Neuronal stem cell (in vitro differentiated cells): Measurements from ENCODE around the gene LRRC37A3.
"Not testable (repeated sequence)": the region's sequence is repeated elsewhere in the genome, so short reads cannot be mapped to it uniquely, and the experiment has no call there.

Experiments
- DNase-seq: peaks from one replicate; pipeline ENCODE4 v3.0.0-alpha.2; 2013; ENCODE audit warnings: low spot score
- H2AFZ ChIP-seq: one replicate; pipeline ENCODE4 v1.6.1; 2013; ENCODE audit warnings: mild to moderate bottlenecking, low read length, inconsistent platforms
- H2AK5ac ChIP-seq: 2 replicates; pipeline ENCODE4 v1.6.1; 2013; ENCODE audit warnings: low read depth, mild to moderate bottlenecking, inconsistent platforms, low read length, moderate library complexity, mixed read lengths
- H2BK120ac ChIP-seq: 2 replicates; pipeline ENCODE4 v1.6.1; 2013; ENCODE audit warnings: low read depth, mild to moderate bottlenecking, inconsistent platforms, low read length, moderate library complexity, mixed read lengths
- H2BK12ac ChIP-seq: one replicate; pipeline ENCODE4 v1.6.1; 2013; ENCODE audit warnings: low read length, inconsistent platforms
- H2BK15ac ChIP-seq: 2 replicates; pipeline ENCODE4 v1.6.1; 2013; ENCODE audit warnings: mild to moderate bottlenecking, low read length, inconsistent platforms, mixed read lengths
- H2BK5ac ChIP-seq: one replicate; pipeline ENCODE4 v1.6.1; 2013; ENCODE audit warnings: inconsistent platforms, mild to moderate bottlenecking, low read length, moderate library complexity
- H3K14ac ChIP-seq: one replicate; pipeline ENCODE4 v1.6.1; 2013; ENCODE audit warnings: low read length, inconsistent platforms
- H3K18ac ChIP-seq: 2 replicates; pipeline ENCODE4 v1.6.1; 2013; ENCODE audit warnings: low read length, inconsistent platforms
- H3K23ac ChIP-seq: 2 replicates; pipeline ENCODE4 v1.6.1; 2013; ENCODE audit warnings: low read depth, mild to moderate bottlenecking, mixed read lengths, low read length, inconsistent platforms; ENCODE audit not compliant: poor library complexity
- H3K27ac ChIP-seq: replicated peaks from 3 replicates; pipeline ENCODE4 v1.5.1; 2013; ENCODE audit warnings: low read length, inconsistent platforms
- H3K27me3 ChIP-seq, 3 experiments: 2 replicates each; pipeline ENCODE4 v1.6.1; 2013; ENCODE audit warnings: low read length in 3 of 3, mild to moderate bottlenecking in 2 of 3, inconsistent platforms in 1 of 3, low read depth in 1 of 3, mixed read lengths in 1 of 3, moderate library complexity in 1 of 3; ENCODE audit not compliant: control insufficient read depth in 3 of 3, insufficient read depth in 3 of 3
- H3K36me3 ChIP-seq, 2 donors: replicated peaks in 1 of 2; 2 replicates each; pipeline ENCODE4 v1.6.1; 2013; ENCODE audit warnings: low read length in 2 of 2; ENCODE audit not compliant: control insufficient read depth in 2 of 2, insufficient read depth in 2 of 2
- H3K4ac ChIP-seq: 2 replicates; pipeline ENCODE4 v1.6.1; 2013; ENCODE audit warnings: inconsistent platforms, mild to moderate bottlenecking, low read length, moderate library complexity
- H3K4me1 ChIP-seq, 2 donors: 1 replicate in 1 of 2; 2 replicates in 1 of 2; pipeline ENCODE4 v1.6.1; 2013; ENCODE audit warnings: low read length in 2 of 2, low read depth in 1 of 2; ENCODE audit not compliant: control insufficient read depth in 2 of 2, insufficient read depth in 1 of 2
- H3K4me2 ChIP-seq: one replicate; pipeline ENCODE4 v1.6.1; 2013; ENCODE audit warnings: mild to moderate bottlenecking, low read length, inconsistent platforms; ENCODE audit not compliant: insufficient read depth, poor library complexity, severe bottlenecking
- H3K4me3 ChIP-seq, 2 donors: 2 replicates each; pipeline ENCODE4 v1.5.1; 2013; ENCODE audit warnings: low read length in 2 of 2, mild to moderate bottlenecking in 2 of 2, inconsistent platforms in 1 of 2, moderate library complexity in 1 of 2
- H3K79me1 ChIP-seq: one replicate; pipeline ENCODE4 v1.6.1; 2013; ENCODE audit warnings: low read depth, mild to moderate bottlenecking, inconsistent platforms, low read length, moderate library complexity
- H3K9ac ChIP-seq: one replicate; pipeline ENCODE4 v1.6.1; 2013; ENCODE audit warnings: mild to moderate bottlenecking, low read depth, low read length, inconsistent platforms; ENCODE audit not compliant: poor library complexity
- H3K9me3 ChIP-seq, 2 donors: replicated peaks in 1 of 2; 2 replicates each; pipeline versions ENCODE3 to v1.6.1; 2013; ENCODE audit warnings: low read length in 2 of 2, mild to moderate bottlenecking in 2 of 2, inconsistent platforms in 1 of 2, low read depth in 1 of 2, mixed read lengths in 1 of 2, moderate library complexity in 1 of 2; ENCODE audit not compliant: control insufficient read depth in 2 of 2, insufficient read depth in 1 of 2
- H4K8ac ChIP-seq: one replicate; pipeline ENCODE4 v1.6.1; 2013; ENCODE audit warnings: low read depth, mild to moderate bottlenecking, inconsistent platforms, low read length, moderate library complexity
- H4K91ac ChIP-seq: one replicate; pipeline ENCODE4 v1.6.1; 2013; ENCODE audit warnings: low read length, low read depth, mild to moderate bottlenecking, inconsistent platforms; ENCODE audit not compliant: poor library complexity
- WGBS, 2 donors: extraction: QIAGEN DNeasy Blood & Tissue Kit; methylation state at CpG; one replicate each; pipeline ENCODE4 v1.1.7; 2013; ENCODE audit warnings: missing lambda C conversion rate in 2 of 2, mixed read lengths in 1 of 2; ENCODE audit not compliant: insufficient read length in 2 of 2, insufficient replicate concordance in 1 of 2; ENCODE audit errors: extremely low coverage in 2 of 2; 5-methylcytosine and 5-hydroxymethylcytosine counted together

The LRRC37A3 gene

DNA sequence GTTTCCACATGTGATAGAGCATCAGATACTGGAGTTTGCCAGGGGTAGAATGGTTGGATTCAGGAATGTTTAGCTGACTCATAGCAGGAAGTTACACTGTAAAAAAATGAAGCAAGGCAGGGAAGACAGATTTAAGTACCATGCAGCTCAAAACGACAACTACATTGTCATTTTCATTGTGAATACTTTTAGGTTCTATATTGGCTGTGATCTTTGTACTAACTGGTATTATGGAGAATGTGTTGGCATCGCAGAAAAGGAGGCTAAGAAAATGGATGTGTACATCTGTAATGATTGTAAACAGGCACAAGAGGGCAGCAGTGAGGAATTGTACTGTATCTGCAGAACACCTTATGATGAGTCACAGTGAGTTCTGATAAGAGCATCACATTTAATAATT lies 8.2 kb upstream of the LRRC37A3 start:
- not testable (repeated sequence) for H3K23ac ChIP-seq, H2BK12ac ChIP-seq, H3K4me2 ChIP-seq, H3K4me3 ChIP-seq, H3K27me3 ChIP-seq, DNase-seq, H4K91ac ChIP-seq, H3K18ac ChIP-seq, H3K36me3 ChIP-seq, H2AK5ac ChIP-seq, H3K14ac ChIP-seq, H4K8ac ChIP-seq, H3K79me1 ChIP-seq, H3K9ac ChIP-seq, H3K9me3 ChIP-seq, H2BK120ac ChIP-seq, H2BK15ac ChIP-seq, H3K27ac ChIP-seq, H3K4me1 ChIP-seq, H3K4ac ChIP-seq, H2BK5ac ChIP-seq
- no CpG with 5 or more reads among the region's 2 CpGs for WGBS, 2 donors
- H2AFZ ChIP-seq = peak overlapping the region; percentile 11

DNA sequence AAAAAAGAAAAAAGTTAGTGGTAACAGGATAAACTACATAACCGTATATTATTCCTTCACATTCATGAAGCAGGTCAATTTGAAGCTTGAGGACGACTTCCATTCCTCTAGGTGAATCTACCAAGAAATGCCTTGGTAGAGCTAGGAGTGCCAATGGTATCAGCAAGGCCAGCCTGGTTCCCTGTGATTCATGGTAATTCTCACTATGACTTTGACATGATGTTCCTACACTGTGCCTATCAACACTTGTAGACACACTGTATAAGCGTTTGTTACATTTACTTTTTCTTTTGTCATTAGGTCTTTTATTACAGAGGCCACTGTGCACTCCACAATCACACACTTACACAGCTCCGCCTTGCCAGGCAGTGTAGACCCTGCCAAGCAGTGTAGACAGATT lies 7.2 kb upstream of the LRRC37A3 start:
- not testable (repeated sequence) for H3K9me3 ChIP-seq, H3K27me3 ChIP-seq, H3K4me1 ChIP-seq, H3K79me1 ChIP-seq, DNase-seq, H4K8ac ChIP-seq, H3K4me2 ChIP-seq, H2AK5ac ChIP-seq, H2BK5ac ChIP-seq, H4K91ac ChIP-seq, H3K9ac ChIP-seq, H3K4ac ChIP-seq, H3K4me3 ChIP-seq, H3K18ac ChIP-seq, H2BK120ac ChIP-seq, H3K14ac ChIP-seq, H2BK15ac ChIP-seq, H3K27ac ChIP-seq, H3K36me3 ChIP-seq, H2AFZ ChIP-seq, H2BK12ac ChIP-seq, H3K23ac ChIP-seq
- no CpG with 5 or more reads among the region's 4 CpGs for WGBS, 2 donors

DNA sequence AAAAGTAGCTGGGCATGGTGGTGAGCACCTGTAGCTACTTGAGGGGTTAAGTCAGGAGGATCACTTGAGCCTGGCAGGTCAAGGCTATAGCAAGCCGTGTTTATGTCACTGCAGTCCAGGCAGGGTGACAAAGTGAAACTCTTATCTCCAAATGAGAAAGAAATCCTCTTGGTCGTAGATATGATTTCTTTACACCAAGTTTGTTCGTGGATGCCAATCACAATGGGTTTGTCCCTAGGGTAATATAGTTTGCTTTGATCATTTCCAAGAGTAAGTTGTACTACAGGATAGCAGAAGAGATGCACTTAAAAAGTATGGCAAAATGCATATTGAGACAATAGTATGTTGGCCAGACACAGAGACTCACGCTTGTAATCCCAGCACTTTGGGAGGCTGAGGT lies 6.0 kb upstream of the LRRC37A3 start:
- H4K91ac ChIP-seq, H2BK12ac ChIP-seq, H2AK5ac ChIP-seq, H3K4me2 ChIP-seq, H4K8ac ChIP-seq, H2BK15ac ChIP-seq, H3K4me3 ChIP-seq, H3K9me3 ChIP-seq, DNase-seq, H3K9ac ChIP-seq, H3K4ac ChIP-seq, H2BK5ac ChIP-seq, H3K27ac ChIP-seq, H3K23ac ChIP-seq, H3K18ac ChIP-seq, H3K14ac ChIP-seq, H2BK120ac ChIP-seq, H2AFZ ChIP-seq, H3K4me1 ChIP-seq, H3K79me1 ChIP-seq, H3K27me3 ChIP-seq, H3K36me3 ChIP-seq: not testable (repeated sequence)
- WGBS, 2 donors = no CpG with 5 or more reads among the region's 4 CpGs

DNA sequence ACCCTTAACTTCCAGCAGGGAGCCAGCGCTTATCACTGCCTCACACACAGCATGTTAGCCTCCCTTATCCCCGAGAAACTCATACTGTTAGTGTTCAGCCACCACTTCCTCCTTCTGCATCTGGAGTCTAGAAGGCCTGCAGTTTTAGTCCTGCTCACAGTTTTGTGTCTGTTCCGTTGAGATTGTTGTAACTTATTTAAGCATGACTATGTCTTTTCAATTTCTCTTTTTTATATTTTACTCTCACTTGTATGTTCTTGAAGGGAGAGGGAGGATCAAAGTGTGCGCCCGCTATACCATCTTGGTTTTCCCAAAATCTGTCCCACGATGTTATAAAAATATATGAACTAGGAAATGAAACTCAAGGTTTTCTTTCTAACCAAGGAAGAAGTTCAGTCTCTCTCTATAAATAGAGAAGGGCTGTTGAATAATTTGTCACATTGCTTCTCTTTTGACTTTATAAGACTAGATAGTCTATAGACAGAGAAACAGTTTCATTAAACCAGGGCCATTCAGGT lies 3.8 kb upstream of the LRRC37A3 start:
- H3K23ac ChIP-seq, H3K4me3 ChIP-seq, H2BK12ac ChIP-seq, H3K4me1 ChIP-seq, H4K8ac ChIP-seq, H3K36me3 ChIP-seq, H3K79me1 ChIP-seq, H2AK5ac ChIP-seq, H3K27ac ChIP-seq, H4K91ac ChIP-seq, H2AFZ ChIP-seq, H3K14ac ChIP-seq, H2BK15ac ChIP-seq, H3K9me3 ChIP-seq, H3K4ac ChIP-seq, H3K9ac ChIP-seq, DNase-seq, H2BK5ac ChIP-seq, H3K27me3 ChIP-seq, H3K18ac ChIP-seq, H2BK120ac ChIP-seq, H3K4me2 ChIP-seq: not testable (repeated sequence)
- WGBS, 2 donors = no CpG with 5 or more reads among the region's 6 CpGs
